Spleen (tissue), 11 donors: ENCODE measurements around the gene CAMK2B. TPM values are rescaled to one million over a fixed set of nuclear protein-coding genes. Genes with fewer than 3 reads are reported as not detected.

ENCODE experiments used
- DNase-seq: peaks from one replicate; pipeline ENCODE4 v3.0.0-alpha.2; 2020
- H3K27ac ChIP-seq, 8 donors: fragments of 200-600 bp; sonication (generic) in 7 of 8; 1 replicate in 4 of 8; 2 replicates in 4 of 8; pipeline versions ENCODE4 v1.5.0 to v1.8.0; 2016 to 2021; ENCODE audit warnings: inconsistent platforms in 4 of 8, mild to moderate bottlenecking in 4 of 8, moderate library complexity in 1 of 8
- H3K27me3 ChIP-seq, 7 donors: fragments of 200-600 bp; sonication (generic) in 6 of 7; replicated peaks in 1 of 7; 1 replicate in 4 of 7; 2 replicates in 3 of 7; pipeline versions ENCODE4 v1.5.0 to v1.8.0; 2016 to 2021; ENCODE audit warnings: inconsistent platforms in 3 of 7, mild to moderate bottlenecking in 1 of 7
- H3K36me3 ChIP-seq, 6 donors: fragments of 200-600 bp; sonication (generic) in 5 of 6; 1 replicate in 4 of 6; 2 replicates in 2 of 6; pipeline versions ENCODE4 v1.5.0 to v1.8.0; 2016 to 2021; ENCODE audit warnings: inconsistent platforms in 2 of 6
- H3K4me1 ChIP-seq, 6 donors: fragments of 200-600 bp; sonication (generic) in 5 of 6; 1 replicate in 3 of 6; 2 replicates in 3 of 6; pipeline versions ENCODE4 v1.5.0 to v1.8.0; 2016 to 2021; ENCODE audit warnings: inconsistent platforms in 3 of 6
- H3K4me3 ChIP-seq, 8 donors: fragments of 200-600 bp; sonication (generic) in 7 of 8; 1 replicate in 4 of 8; 2 replicates in 4 of 8; pipeline versions ENCODE4 v1.5.0 to v1.8.0; 2016 to 2021; ENCODE audit warnings: inconsistent platforms in 4 of 8, mild to moderate bottlenecking in 4 of 8, moderate library complexity in 2 of 8
- H3K9me3 ChIP-seq, 8 donors: fragments of 200-600 bp; sonication (generic) in 7 of 8; 1 replicate in 4 of 8; 2 replicates in 4 of 8; pipeline versions ENCODE4 v1.5.0 to v1.8.0; 2016 to 2021; ENCODE audit warnings: inconsistent platforms in 4 of 8
- POLR2A ChIP-seq, 3 donors: fragments of 450-650 bp; IDR thresholded peaks; one replicate each; pipeline ENCODE4 v1.5.1; 2017; ENCODE audit warnings: antibody characterized with exemption in 3 of 3, mild to moderate bottlenecking in 1 of 3
- POLR2AphosphoS5 ChIP-seq, 3 donors: sonication (generic); formaldehyde crosslinking; IDR thresholded peaks; one replicate each; pipeline ENCODE4 v1.5.1; 2017; ENCODE audit warnings: antibody characterized with exemption in 3 of 3
- WGBS, 5 donors: extraction: QIAGEN DNeasy Blood & Tissue Kit in 3 of 5; methylation state at CpG; one replicate each; pipeline versions ENCODE4 v1.1.5 to v1.1.7; 2013 to 2018; 5-methylcytosine and 5-hydroxymethylcytosine counted together
- intact Hi-C: fragments of 100-400 bp; cut with DNase I; formaldehyde crosslinking; loops from one replicate; pipeline ENCODE4 v1.15.0; 2023; ENCODE audit warnings: low total_unique reads
- polyA plus RNA-seq, 3 donors: library from polyadenylated mRNA; stranded (reverse); fragments of 200-250 nt; gene quantifications; one replicate each; pipeline ENCODE4 v1.2.1, GENCODE V29; 2013
- total RNA-seq, 7 donors: library from RNA; depleted of rRNA in 3 of 7; stranded (reverse); fragments of >200 nt in 3 of 7; fragmentation: NEBNext Ultra II Directional in 4 of 7; extraction: Animal tissue kit (Norgen Biotek cat#: 25700) in 4 of 7; gene quantifications; one replicate each; pipeline versions ENCODE4 v1.1.0 to v1.2.1, GENCODE V29; 2016 to 2021
- TF ChIP-seq, protein P1 (sequence below), 11 experiments: fragments of 200-600 bp in 7 of 11; fragments of 450-650 bp in 4 of 11; sonication (generic) in 4 of 11; IDR thresholded peaks in 8 of 11; conservative IDR thresholded peaks in 3 of 11; 1 replicate in 7 of 11; 2 replicates in 4 of 11; pipeline versions ENCODE4 v1.4.0 to v1.8.0; 2016 to 2021; ENCODE audit warnings: antibody characterized with exemption in 11 of 11, inconsistent platforms in 4 of 11, mild to moderate bottlenecking in 1 of 11
- donor health status: healthy with polysubstance abuse.
- donor health status: DM: no; HTN: no; CAD: no; lungs with moderate emphysema.
- donor health status: DM: no; HTN: no; CAD: no.
- donor health status: Bipolar disorder and iron deficiency.
- donor health status: healthy.
- donor health status: DM: no; HTN: no; CAD: no.
- donor health status: DM: yes; HTN: yes; CAD: no.

The CAMK2B gene
- total and polyA plus RNA-seq, 10 donors = 0.20 to 2.9 (median 0.61) TPM; not detected in 2

DNA sequence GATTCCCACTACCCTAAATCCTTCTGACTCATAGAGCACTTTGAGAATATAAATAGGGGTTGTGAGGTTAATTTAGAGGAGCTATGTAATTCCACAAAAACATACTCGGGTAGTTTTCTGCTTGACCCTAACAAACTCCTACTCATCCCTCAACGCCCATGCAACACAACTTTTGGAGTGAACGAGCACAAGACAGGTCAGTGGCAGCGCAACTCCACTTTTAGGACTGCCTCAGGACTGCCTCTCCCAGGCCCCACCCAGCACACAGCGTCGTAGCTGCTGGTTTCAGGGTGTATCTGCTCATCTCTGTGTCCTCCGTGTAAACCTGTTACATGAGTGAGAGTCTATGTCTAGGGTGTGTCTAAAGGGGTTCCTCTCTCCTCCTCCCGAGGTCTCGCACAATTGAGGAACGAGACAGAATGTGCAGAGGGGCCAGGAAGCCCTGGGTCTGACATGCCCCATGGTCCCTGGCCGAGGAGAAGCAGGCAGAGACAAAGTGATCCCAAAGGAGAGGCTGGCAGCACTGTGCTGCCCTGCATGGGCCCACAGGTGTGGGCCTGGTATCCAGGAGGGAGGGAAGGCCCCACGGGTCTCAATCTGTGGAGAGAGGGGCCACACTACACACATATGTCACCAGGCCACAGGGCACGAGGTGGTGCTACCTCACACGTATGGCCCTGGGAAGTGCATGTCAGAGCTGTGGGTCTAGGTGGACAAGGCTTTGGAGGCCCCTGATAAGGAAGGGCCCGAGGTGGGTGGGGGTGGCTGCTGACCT is 45.5 kb downstream of the CAMK2B start:
- no peaks in the 10 kb centered on the region for H3K4me1 ChIP-seq
- H3K9me3 ChIP-seq = no peaks in the 10 kb centered on the region
- TF ChIP-seq, protein P1, sequence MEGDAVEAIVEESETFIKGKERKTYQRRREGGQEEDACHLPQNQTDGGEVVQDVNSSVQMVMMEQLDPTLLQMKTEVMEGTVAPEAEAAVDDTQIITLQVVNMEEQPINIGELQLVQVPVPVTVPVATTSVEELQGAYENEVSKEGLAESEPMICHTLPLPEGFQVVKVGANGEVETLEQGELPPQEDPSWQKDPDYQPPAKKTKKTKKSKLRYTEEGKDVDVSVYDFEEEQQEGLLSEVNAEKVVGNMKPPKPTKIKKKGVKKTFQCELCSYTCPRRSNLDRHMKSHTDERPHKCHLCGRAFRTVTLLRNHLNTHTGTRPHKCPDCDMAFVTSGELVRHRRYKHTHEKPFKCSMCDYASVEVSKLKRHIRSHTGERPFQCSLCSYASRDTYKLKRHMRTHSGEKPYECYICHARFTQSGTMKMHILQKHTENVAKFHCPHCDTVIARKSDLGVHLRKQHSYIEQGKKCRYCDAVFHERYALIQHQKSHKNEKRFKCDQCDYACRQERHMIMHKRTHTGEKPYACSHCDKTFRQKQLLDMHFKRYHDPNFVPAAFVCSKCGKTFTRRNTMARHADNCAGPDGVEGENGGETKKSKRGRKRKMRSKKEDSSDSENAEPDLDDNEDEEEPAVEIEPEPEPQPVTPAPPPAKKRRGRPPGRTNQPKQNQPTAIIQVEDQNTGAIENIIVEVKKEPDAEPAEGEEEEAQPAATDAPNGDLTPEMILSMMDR (IDR thresholded peaks at IDR 0.05 in 8 of 11, conservative IDR thresholded peaks at IDR 0.05 in 3 of 11) = no peak
- TF ChIP-seq POLR2AphosphoS5 (IDR thresholded peaks at IDR 0.05) (no peak), POLR2A (IDR thresholded peaks at IDR 0.05) (no peak)
- WGBS, 5 donors = 78 to 89% (median 85%) methylated on average over 14 to 15 of the region's 15 CpGs
- H3K27me3 ChIP-seq = peaks cover 0 to 13% (median 0%) of the 10 kb centered on the region in 7 donors
- no peak overlapping the region for H3K27ac ChIP-seq
- intact Hi-C loops = no loop called here
- no peaks in the 10 kb centered on the region for H3K36me3 ChIP-seq
- no peak overlapping the region for H3K4me3 ChIP-seq
- peak; percentile 52 for DNase-seq

DNA sequence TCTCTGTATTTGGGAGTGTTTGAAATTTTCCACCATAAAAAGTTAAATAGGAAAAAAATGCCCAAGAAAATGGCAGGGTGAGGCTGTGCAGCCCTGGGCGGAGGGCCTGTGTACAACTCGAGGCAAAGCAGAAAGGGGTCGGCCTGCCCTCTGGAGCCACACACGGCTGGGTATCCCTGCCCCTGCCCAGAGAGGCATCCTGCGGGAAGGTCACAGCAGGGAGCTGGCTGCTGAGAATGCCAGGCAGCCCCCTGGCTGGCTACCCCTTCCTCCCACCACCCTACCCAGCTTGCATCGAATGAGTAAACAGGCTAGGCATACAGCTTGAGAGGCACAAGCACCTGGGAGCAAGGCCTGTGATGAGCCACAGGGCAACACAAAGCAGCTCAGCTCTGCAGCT is 46.1 kb downstream of the CAMK2B start:
- Histone ChIP-seq H3K4me1 (no peaks in the 10 kb centered on the region), H3K27ac (no peak overlapping the region), H3K4me3 (no peak overlapping the region), H3K9me3 (no peaks in the 10 kb centered on the region), H3K36me3 (no peaks in the 10 kb centered on the region), H3K27me3 (peaks cover 0 to 13% (median 0%) of the 10 kb centered on the region in 7 donors)
- TF ChIP-seq POLR2A (IDR thresholded peaks at IDR 0.05) = no peak
- TF ChIP-seq POLR2AphosphoS5 (IDR thresholded peaks at IDR 0.05) = no peak
- TF ChIP-seq, protein P1 (IDR thresholded peaks at IDR 0.05 in 8 of 11, conservative IDR thresholded peaks at IDR 0.05 in 3 of 11) = no peak
- intact Hi-C loops = no loop called here
- peak; percentile 60 for DNase-seq
- WGBS, 5 donors = 85 to 95% (median 93%) methylated on average over 6 of the region's 6 CpGs

DNA sequence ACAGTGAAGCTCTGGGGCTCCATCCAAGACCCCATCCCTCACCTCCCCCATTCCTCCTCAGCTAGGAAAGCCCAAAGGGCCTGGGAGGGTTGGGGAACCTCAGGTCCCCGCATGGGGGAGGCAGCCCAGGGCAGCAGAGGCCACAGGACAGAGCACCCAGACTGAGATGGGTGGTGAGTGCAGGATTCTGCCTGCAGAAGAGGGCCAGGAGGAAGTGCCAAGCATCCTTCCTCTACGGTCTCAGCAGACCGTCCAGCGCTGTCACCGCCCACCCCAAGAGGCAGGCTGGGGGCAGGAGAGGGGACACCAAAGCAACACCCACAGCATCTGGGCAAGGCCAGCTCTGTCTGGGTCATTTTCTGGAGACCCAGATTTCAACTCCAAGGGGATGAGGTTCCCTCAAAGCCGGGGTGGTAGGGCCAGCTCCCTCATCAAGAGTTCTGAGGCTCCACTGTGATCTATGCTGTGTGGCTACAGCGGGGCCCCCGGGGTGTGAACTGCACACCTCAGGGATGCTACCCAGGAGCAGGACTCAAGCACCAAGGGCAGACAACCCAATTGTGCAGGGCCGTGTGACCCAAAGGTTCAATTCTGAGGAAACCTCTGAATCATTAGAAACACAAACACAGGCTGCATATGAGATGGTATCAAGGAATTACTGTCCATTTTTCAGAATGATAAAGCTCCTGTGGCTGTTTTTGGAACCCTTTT is 46.8 kb downstream of the CAMK2B start:
- WGBS, 5 donors = 64 to 83% (median 78%) methylated on average over 8 to 9 of the region's 9 CpGs
- Histone ChIP-seq H3K4me3 (no peak overlapping the region), H3K4me1 (no peaks in the 10 kb centered on the region), H3K36me3 (no peaks in the 10 kb centered on the region), H3K27me3 (peaks cover 0 to 13% (median 0%) of the 10 kb centered on the region in 7 donors), H3K27ac (no peak overlapping the region), H3K9me3 (no peaks in the 10 kb centered on the region)
- DNase-seq = peak; percentile 66
- intact Hi-C loops = no loop called here
- no peak for TF ChIP-seq POLR2AphosphoS5 (IDR thresholded peaks at IDR 0.05)
- TF ChIP-seq, protein P1 (IDR thresholded peaks at IDR 0.05 in 8 of 11, conservative IDR thresholded peaks at IDR 0.05 in 3 of 11) = no peak
- no peak for TF ChIP-seq POLR2A (IDR thresholded peaks at IDR 0.05)

DNA sequence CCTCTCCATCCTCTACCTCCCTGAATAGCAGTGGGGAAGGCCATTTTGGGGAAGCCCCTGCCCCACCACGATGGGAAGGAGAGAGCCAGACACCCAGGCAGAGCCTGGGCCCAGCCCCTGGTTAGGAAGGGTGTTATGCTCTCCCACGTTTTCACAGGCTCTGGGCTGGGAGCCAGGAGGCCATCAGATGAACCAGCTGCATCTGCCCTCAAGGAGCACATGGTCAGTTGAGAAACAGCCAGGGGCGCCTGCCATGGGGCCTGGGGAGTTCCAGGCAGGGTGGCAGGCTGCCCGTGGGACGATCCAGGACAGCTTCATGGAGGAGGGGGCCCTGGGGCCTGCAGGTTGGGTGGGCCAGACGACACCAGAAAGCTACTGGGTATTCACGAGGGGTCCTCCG is 47.5 kb downstream of the CAMK2B start:
- Histone ChIP-seq H3K9me3 (no peaks in the 10 kb centered on the region), H3K4me1 (no peaks in the 10 kb centered on the region), H3K36me3 (no peaks in the 10 kb centered on the region), H3K27me3 (peaks cover 0 to 13% (median 0%) of the 10 kb centered on the region in 7 donors), H3K4me3 (no peak overlapping the region), H3K27ac (no peak overlapping the region)
- TF ChIP-seq, protein P1 (IDR thresholded peaks at IDR 0.05 in 8 of 11, conservative IDR thresholded peaks at IDR 0.05 in 3 of 11) = no peak
- no peak for TF ChIP-seq POLR2AphosphoS5 (IDR thresholded peaks at IDR 0.05)
- no peak for TF ChIP-seq POLR2A (IDR thresholded peaks at IDR 0.05)
- no peak for DNase-seq
- intact Hi-C loops = no loop called here
- WGBS, 5 donors = 63 to 82% (median 74%) methylated on average over 6 to 8 of the region's 8 CpGs
